Measurements from ENCODE around the gene C22orf39.
"Not testable (repeated sequence)": the region's sequence is repeated elsewhere in the genome, so short reads cannot be mapped to it uniquely, and the experiment has no call there.

C22orf39 gene

GRCh38 chr22:19450363-19451175 is 3.1 kb upstream of the C22orf39 start:
- no peak for DNase-seq

GRCh38 chr22:19449422-19449767 is 1.9 kb upstream of the C22orf39 start:
- DNase-seq: no peak

- peak; percentile 70 for DNase-seq
Measured at GRCh38 chr22:19448739-19449421, 1.4 kb upstream of the C22orf39 start.

GRCh38 chr22:19448076-19448607 is 631 bp upstream of the C22orf39 start:
- peak; percentile 23 for DNase-seq

- DNase-seq: no peak
Measured at GRCh38 chr22:19446603-19447329, 745 bp downstream of the C22orf39 start.

- DNase-seq: not testable (repeated sequence)
Measured at GRCh38 chr22:19445279-19445982, 2.1 kb downstream of the C22orf39 start.

GRCh38 chr22:19443544-19444211 is 3.8 kb downstream of the C22orf39 start:
- no peak for DNase-seq

- DNase-seq: no peak
Measured at GRCh38 chr22:19442166-19442565, 5.3 kb downstream of the C22orf39 start.

GRCh38 chr22:19440411-19441195 is 6.9 kb downstream of the C22orf39 start:
- no peak for DNase-seq

GRCh38 chr22:19438298-19438697 is 9.2 kb downstream of the C22orf39 start:
- DNase-seq: no peak

GRCh38 chr22:19436444-19437161 is 10.9 kb downstream of the C22orf39 start:
- DNase-seq: not testable (repeated sequence)

- DNase-seq: no peak
Measured at GRCh38 chr22:19434829-19435580, 12.5 kb downstream of the C22orf39 start.

- DNase-seq: no peak
Measured at GRCh38 chr22:19434401-19434800, 13.1 kb downstream of the C22orf39 start.

- peak; percentile 95 for DNase-seq
Measured at GRCh38 chr22:19432133-19432851, 15.2 kb downstream of the C22orf39 start, which contains the start of gene MRPL40. Gene MRPL40 (plus strand): TSS chr22:19432545. CDS start chr22:19432555, 10 bp downstream.

- peak; percentile 88 for DNase-seq
Measured at GRCh38 chr22:19431649-19432132, 15.8 kb downstream of the C22orf39 start, which contains the start of gene HIRA. Gene HIRA (minus strand): TSS chr22:19431733. CDS start chr22:19431476, 257 bp downstream.

GRCh38 chr22:19430890-19431541 is 16.5 kb downstream of the C22orf39 start:
- peak; percentile 42 for DNase-seq

GRCh38 chr22:19429950-19430889 is 17.3 kb downstream of the C22orf39 start:
- DNase-seq: peak; percentile 55
